K562 (cell line): ENCODE results near the gene ANKRD11. TPM values are rescaled to one million over a fixed set of nuclear protein-coding genes. Genes with fewer than 3 reads are reported as not detected.

Source experiments
- CBX2 ChIP-seq: fragments of 200-600 bp; sonication (generic); IDR thresholded peaks from one replicate; pipeline ENCODE4 v1.6.1; 2012; ENCODE audit warnings: mild to moderate bottlenecking, low read length, inconsistent platforms; ENCODE audit not compliant: insufficient read depth, poor library complexity, severe bottlenecking
- CBX8 ChIP-seq: fragments of 200-600 bp; sonication (generic); IDR thresholded peaks from 2 replicates; pipeline ENCODE4 v1.6.1; 2012; ENCODE audit warnings: borderline replicate concordance, mixed run types, low read depth, mild to moderate bottlenecking, moderate library complexity, mixed read lengths, low read length, control low read depth, inconsistent platforms; ENCODE audit not compliant: poor library complexity, severe bottlenecking; ENCODE audit errors: extremely low read depth
- CCAR2 ChIP-seq: fragments of 200-400 bp; formaldehyde crosslinking; IDR thresholded peaks from 2 replicates; pipeline ENCODE4 v1.6.1; 2017; ENCODE audit warnings: mild to moderate bottlenecking, low read depth, low read length
- CCNT2 ChIP-seq: IDR thresholded peaks from 2 replicates; pipeline ENCODE4 v1.6.1; 2011; ENCODE audit warnings: borderline replicate concordance, low read depth, mild to moderate bottlenecking, moderate library complexity, mixed read lengths, low read length; ENCODE audit not compliant: insufficient read length; ENCODE audit errors: extremely low read depth
- DMBX1 ChIP-seq: fragments of 250-450 bp; sonication (Bioruptor Pico); IDR thresholded peaks from 2 replicates; pipeline ENCODE4 v1.8.0; 2022; ENCODE audit warnings: inconsistent platforms, mild to moderate bottlenecking, moderate library complexity, borderline replicate concordance
- FOXM1 ChIP-seq, 2 experiments: fragments of 450-650 bp in 1 of 2; sonication (generic) in 1 of 2; formaldehyde crosslinking in 1 of 2; IDR thresholded peaks; 2 replicates each; pipeline versions ENCODE4 v1.6.1 to v1.9.0; 2017 to 2022; ENCODE audit warnings: low read depth in 2 of 2, mild to moderate bottlenecking in 2 of 2, missing genetic modification reagents in 1 of 2, moderate library complexity in 1 of 2
- GATA2 ChIP-seq: sonication (generic); formaldehyde crosslinking; IDR thresholded peaks from 2 replicates; pipeline ENCODE4 v1.4.0; 2020; ENCODE audit warnings: mild to moderate bottlenecking, missing genetic modification reagents
- NCOR1 ChIP-seq: fragments of 450-650 bp; IDR thresholded peaks from 2 replicates; pipeline ENCODE4 v1.6.1; 2016; ENCODE audit warnings: mild to moderate bottlenecking, moderate library complexity
- RB1 ChIP-seq: fragments of 450-650 bp; IDR thresholded peaks from 2 replicates; pipeline ENCODE4 v1.6.1; 2017; ENCODE audit warnings: low read depth, mild to moderate bottlenecking
- SIN3A ChIP-seq, 2 experiments: fragments of 150-350 bp in 1 of 2; IDR thresholded peaks; 2 replicates each; pipeline ENCODE4 v1.6.1; 2011 to 2016; ENCODE audit warnings: borderline replicate concordance in 2 of 2, low read depth in 2 of 2, low read length in 2 of 2, mild to moderate bottlenecking in 2 of 2, moderate library complexity in 2 of 2; ENCODE audit not compliant: control insufficient read depth in 1 of 2
- SMAD4 ChIP-seq: fragments of 250-450 bp; sonication (Bioruptor Pico); conservative IDR thresholded peaks from 2 replicates; pipeline ENCODE4 v1.8.0; 2021; ENCODE audit warnings: inconsistent platforms, mild to moderate bottlenecking, moderate library complexity
- TBP ChIP-seq: optimal IDR thresholded peaks from 2 replicates; pipeline ENCODE3; 2011; ENCODE audit warnings: low read depth, low read length, improper control_type of control experiment
- ZBTB1 ChIP-seq: sonication (generic); formaldehyde crosslinking; IDR thresholded peaks from 2 replicates; pipeline ENCODE4 v1.8.1; 2023; ENCODE audit warnings: missing genetic modification reagents, low read depth, mild to moderate bottlenecking, borderline replicate concordance
- ZNF75A ChIP-seq: fragments of 450-650 bp; formaldehyde crosslinking; IDR thresholded peaks from 2 replicates; pipeline ENCODE4 v1.4.0; 2020; ENCODE audit warnings: mild to moderate bottlenecking
- polyA plus RNA-seq, 8 experiments: library from polyadenylated mRNA; depleted of rRNA in 4 of 8; stranded (reverse) in 5 of 8; unstranded in 3 of 8; fragments of >200 nt; fragmentation: Nextera tagmentation in 2 of 8; fragmentation: Illumina TruSeq in 1 of 8; extraction: Ambion mirVana in 2 of 8; extraction: Trizol in 1 of 8; gene quantifications; 2 replicates each; pipeline versions ENCODE4 v1.2.1 to v1.2.3, GENCODE V29; 2011 to 2014; ENCODE audit warnings: inconsistent platforms in 1 of 8, missing spikeins in 1 of 8
- total RNA-seq, 7 experiments: library from RNA; depleted of rRNA in 6 of 7; stranded (reverse); fragments of >200 nt in 6 of 7; fragmentation: Illumina TruSeq in 2 of 7; extraction: Trizol in 2 of 7; gene quantifications; 2 replicates each; pipeline versions ENCODE4 v1.2.1 to v1.2.3, GENCODE V29; 2011 to 2021; ENCODE audit warnings: low replicate concordance in 1 of 7
- TF ChIP-seq, protein P1 (sequence below): fragments of 250-450 bp; sonication (Bioruptor Pico); IDR thresholded peaks from 2 replicates; pipeline ENCODE4 v1.5.0; 2020; ENCODE audit warnings: mild to moderate bottlenecking
- TF ChIP-seq, protein P2 (sequence below): sonication (generic); formaldehyde crosslinking; IDR thresholded peaks from 2 replicates; pipeline ENCODE4 v1.8.0; 2022; ENCODE audit warnings: mild to moderate bottlenecking, low read depth, missing genetic modification reagents
- TF ChIP-seq, protein P3 (sequence below): sonication (generic); formaldehyde crosslinking; IDR thresholded peaks from 2 replicates; pipeline ENCODE4 v1.8.0; 2022; ENCODE audit warnings: missing genetic modification reagents, mild to moderate bottlenecking, borderline replicate concordance

ANKRD11 gene
- total and polyA plus RNA-seq, 9 of the 15 experiments (the other 6 are each of a cell fraction or from before 2014, with no cell fraction given), result 4.7 to 126 (median 31.7) TPM

DNA sequence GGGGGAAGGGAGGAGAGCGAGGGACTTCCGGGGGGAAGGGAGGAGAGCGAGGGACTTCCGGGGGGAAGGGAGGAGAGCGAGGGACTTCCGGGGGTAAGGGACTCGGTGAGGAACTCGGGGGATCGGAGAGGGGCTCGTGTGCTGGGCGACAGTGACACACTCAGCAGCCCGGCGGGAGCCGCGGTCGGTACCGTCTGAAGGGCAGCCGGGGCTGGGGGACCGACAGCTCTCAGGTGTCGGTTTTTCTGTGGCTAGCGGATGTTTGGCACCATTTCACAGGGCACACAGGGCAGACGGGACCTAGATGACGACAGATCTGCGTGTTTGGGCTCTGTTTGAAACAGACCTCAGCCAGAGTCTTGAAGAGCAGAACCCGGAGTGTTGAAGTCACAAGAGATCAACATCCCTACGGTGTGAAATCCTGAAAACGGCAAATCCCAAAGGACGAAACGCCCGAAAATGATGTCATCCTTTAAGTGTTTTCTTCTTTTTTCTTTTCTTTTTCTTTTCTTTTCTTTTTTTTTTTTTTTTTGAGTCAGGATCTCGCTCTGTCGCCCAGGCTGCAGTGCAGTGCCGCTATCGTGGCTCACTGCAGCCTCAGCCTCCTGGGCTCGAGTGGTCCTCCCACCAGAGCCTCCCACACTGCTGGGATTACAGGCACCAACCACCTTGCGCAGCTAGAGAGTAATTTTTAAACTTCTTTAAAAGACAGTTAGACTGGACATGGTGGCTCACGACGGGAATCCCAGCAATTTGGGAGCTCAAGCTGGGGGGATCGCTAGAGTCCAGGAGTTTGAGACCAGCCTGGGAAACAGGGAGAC is 249.0 kb downstream of the ANKRD11 start (continued):
- TF ChIP-seq, protein P1, sequence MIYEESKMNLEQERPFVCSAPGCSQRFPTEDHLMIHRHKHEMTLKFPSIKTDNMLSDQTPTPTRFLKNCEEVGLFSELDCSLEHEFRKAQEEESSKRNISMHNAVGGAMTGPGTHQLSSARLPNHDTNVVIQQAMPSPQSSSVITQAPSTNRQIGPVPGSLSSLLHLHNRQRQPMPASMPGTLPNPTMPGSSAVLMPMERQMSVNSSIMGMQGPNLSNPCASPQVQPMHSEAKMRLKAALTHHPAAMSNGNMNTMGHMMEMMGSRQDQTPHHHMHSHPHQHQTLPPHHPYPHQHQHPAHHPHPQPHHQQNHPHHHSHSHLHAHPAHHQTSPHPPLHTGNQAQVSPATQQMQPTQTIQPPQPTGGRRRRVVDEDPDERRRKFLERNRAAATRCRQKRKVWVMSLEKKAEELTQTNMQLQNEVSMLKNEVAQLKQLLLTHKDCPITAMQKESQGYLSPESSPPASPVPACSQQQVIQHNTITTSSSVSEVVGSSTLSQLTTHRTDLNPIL (CRISPR knock-in tag), result no peak
- TF ChIP-seq NCOR1 (no peak), FOXM1 (IDR thresholded peaks at IDR 0.05; ENCODE audit: low read depth) (no peak), FOXM1 (CRISPR knock-in tag; IDR thresholded peaks at IDR 0.05; ENCODE audit: low read depth) (0 out of 2 replicates have a peak, but pooled peaks have one; percentile 53), ZBTB1 (CRISPR knock-in tag) (no peak), DMBX1 (CRISPR knock-in tag) (0 out of 2 replicates have a peak, but pooled peaks have one; percentile 20), RB1 (peak; percentile 13; the same call in 1 of the 2 replicates), TBP (peak; percentile 65), CBX8 (no peak), GATA2 (CRISPR knock-in tag) (no peak), SIN3A (IDR thresholded peaks at IDR 0.05; ENCODE audit: borderline replicate concordance in 2 of 2, control insufficient read depth in 1 of 2, low read depth in 2 of 2, low read length in 2 of 2) (peak; percentile 47 to 73; a peak in 2 of 4 replicates), ZNF75A (CRISPR knock-in tag) (no peak), CBX2 (no peak), SMAD4 (CRISPR knock-in tag) (peak; percentile 14), CCAR2 (no peak), CCNT2 (peak; percentile 31)
- TF ChIP-seq, protein P2, sequence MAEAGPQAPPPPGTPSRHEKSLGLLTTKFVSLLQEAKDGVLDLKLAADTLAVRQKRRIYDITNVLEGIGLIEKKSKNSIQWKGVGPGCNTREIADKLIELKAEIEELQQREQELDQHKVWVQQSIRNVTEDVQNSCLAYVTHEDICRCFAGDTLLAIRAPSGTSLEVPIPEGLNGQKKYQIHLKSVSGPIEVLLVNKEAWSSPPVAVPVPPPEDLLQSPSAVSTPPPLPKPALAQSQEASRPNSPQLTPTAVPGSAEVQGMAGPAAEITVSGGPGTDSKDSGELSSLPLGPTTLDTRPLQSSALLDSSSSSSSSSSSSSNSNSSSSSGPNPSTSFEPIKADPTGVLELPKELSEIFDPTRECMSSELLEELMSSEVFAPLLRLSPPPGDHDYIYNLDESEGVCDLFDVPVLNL (CRISPR knock-in tag), result 0 out of 2 replicates have a peak, but pooled peaks have one; percentile 11
- TF ChIP-seq, protein P3, sequence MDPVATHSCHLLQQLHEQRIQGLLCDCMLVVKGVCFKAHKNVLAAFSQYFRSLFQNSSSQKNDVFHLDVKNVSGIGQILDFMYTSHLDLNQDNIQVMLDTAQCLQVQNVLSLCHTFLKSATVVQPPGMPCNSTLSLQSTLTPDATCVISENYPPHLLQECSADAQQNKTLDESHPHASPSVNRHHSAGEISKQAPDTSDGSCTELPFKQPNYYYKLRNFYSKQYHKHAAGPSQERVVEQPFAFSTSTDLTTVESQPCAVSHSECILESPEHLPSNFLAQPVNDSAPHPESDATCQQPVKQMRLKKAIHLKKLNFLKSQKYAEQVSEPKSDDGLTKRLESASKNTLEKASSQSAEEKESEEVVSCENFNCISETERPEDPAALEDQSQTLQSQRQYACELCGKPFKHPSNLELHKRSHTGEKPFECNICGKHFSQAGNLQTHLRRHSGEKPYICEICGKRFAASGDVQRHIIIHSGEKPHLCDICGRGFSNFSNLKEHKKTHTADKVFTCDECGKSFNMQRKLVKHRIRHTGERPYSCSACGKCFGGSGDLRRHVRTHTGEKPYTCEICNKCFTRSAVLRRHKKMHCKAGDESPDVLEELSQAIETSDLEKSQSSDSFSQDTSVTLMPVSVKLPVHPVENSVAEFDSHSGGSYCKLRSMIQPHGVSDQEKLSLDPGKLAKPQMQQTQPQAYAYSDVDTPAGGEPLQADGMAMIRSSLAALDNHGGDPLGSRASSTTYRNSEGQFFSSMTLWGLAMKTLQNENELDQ (CRISPR knock-in tag), result no peak
